WTC11 (cell line): ENCODE measurements around the gene S100P.

Source experiments
- ATF3 ChIP-seq: sonication (generic); formaldehyde crosslinking; conservative IDR thresholded peaks from 2 replicates; pipeline ENCODE4 v1.8.1; 2022; ENCODE audit warnings: mild to moderate bottlenecking, missing genetic modification reagents
- CDX4 ChIP-seq: fragments of 250-450 bp; sonication (Bioruptor Pico); IDR thresholded peaks from 2 replicates; pipeline ENCODE4 v1.9.0; 2021; ENCODE audit warnings: moderate library complexity, mild to moderate bottlenecking, inconsistent platforms, borderline replicate concordance
- E2F4 ChIP-seq: sonication (generic); formaldehyde crosslinking; IDR thresholded peaks from 2 replicates; pipeline ENCODE4 v1.8.1; 2022; ENCODE audit warnings: low read depth, mild to moderate bottlenecking, moderate library complexity, missing genetic modification reagents, borderline replicate concordance
- MAX ChIP-seq: sonication (generic); formaldehyde crosslinking; IDR thresholded peaks from 2 replicates; pipeline ENCODE4 v1.8.0; 2022; ENCODE audit warnings: mild to moderate bottlenecking, missing genetic modification reagents
- ZNF232 ChIP-seq: sonication (generic); formaldehyde crosslinking; IDR thresholded peaks from 2 replicates; pipeline ENCODE4 v1.8.0; 2022; ENCODE audit warnings: mild to moderate bottlenecking, missing genetic modification reagents
- TF ChIP-seq, protein P1 (sequence below): fragments of 200-600 bp; IDR thresholded peaks from 2 replicates; pipeline ENCODE4 v1.8.0; 2022; ENCODE audit warnings: antibody characterized with exemption

GRCh38 chr4:6710996-6711395 is 17.3 kb downstream of the S100P start:
- TF ChIP-seq ZNF232 = no peak
- TF ChIP-seq, protein P1, sequence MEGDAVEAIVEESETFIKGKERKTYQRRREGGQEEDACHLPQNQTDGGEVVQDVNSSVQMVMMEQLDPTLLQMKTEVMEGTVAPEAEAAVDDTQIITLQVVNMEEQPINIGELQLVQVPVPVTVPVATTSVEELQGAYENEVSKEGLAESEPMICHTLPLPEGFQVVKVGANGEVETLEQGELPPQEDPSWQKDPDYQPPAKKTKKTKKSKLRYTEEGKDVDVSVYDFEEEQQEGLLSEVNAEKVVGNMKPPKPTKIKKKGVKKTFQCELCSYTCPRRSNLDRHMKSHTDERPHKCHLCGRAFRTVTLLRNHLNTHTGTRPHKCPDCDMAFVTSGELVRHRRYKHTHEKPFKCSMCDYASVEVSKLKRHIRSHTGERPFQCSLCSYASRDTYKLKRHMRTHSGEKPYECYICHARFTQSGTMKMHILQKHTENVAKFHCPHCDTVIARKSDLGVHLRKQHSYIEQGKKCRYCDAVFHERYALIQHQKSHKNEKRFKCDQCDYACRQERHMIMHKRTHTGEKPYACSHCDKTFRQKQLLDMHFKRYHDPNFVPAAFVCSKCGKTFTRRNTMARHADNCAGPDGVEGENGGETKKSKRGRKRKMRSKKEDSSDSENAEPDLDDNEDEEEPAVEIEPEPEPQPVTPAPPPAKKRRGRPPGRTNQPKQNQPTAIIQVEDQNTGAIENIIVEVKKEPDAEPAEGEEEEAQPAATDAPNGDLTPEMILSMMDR = no peak
- TF ChIP-seq MAX (CRISPR knock-in tag) = no peak
- TF ChIP-seq ATF3 (CRISPR knock-in tag) = no peak
- no peak for TF ChIP-seq CDX4 (CRISPR knock-in tag)
- no peak for TF ChIP-seq E2F4 (CRISPR knock-in tag)
